Mesenchymal stem cell (in vitro differentiated cells and primary cell): ENCODE results near the gene SP2.

Source experiments
- DNase-seq: peaks from one replicate; pipeline ENCODE4 v3.0.0-alpha.2; 2013
- H2AFZ ChIP-seq: one replicate; pipeline ENCODE4 v1.6.1; 2013; ENCODE audit warnings: low read depth, mild to moderate bottlenecking, control low read depth, inconsistent platforms, low read length, moderate library complexity
- H2AK5ac ChIP-seq: 2 replicates; pipeline ENCODE4 v1.6.1; 2013; ENCODE audit warnings: low read length, moderate library complexity, mild to moderate bottlenecking, inconsistent platforms; ENCODE audit not compliant: severe bottlenecking
- H2BK120ac ChIP-seq: one replicate; pipeline ENCODE4 v1.6.1; 2013; ENCODE audit warnings: low read depth, mild to moderate bottlenecking, inconsistent platforms, low read length, moderate library complexity
- H2BK12ac ChIP-seq, 2 experiments: one replicate each; pipeline ENCODE4 v1.6.1; 2013; ENCODE audit warnings: inconsistent platforms in 2 of 2, low read length in 2 of 2, mild to moderate bottlenecking in 2 of 2, moderate library complexity in 2 of 2, control low read depth in 1 of 2
- H2BK15ac ChIP-seq: one replicate; pipeline ENCODE4 v1.6.1; 2013; ENCODE audit warnings: mild to moderate bottlenecking, low read depth, inconsistent platforms; ENCODE audit not compliant: poor library complexity, severe bottlenecking
- H2BK5ac ChIP-seq: 2 replicates; pipeline ENCODE4 v1.6.1; 2013; ENCODE audit warnings: low read depth, mild to moderate bottlenecking, low read length, control low read depth, inconsistent platforms; ENCODE audit not compliant: poor library complexity, severe bottlenecking
- H3K14ac ChIP-seq, 2 experiments: one replicate each; pipeline ENCODE4 v1.6.1; 2013; ENCODE audit warnings: inconsistent platforms in 2 of 2, low read length in 2 of 2, control low read depth in 1 of 2, mild to moderate bottlenecking in 1 of 2, moderate library complexity in 1 of 2
- H3K18ac ChIP-seq, 2 experiments: one replicate each; pipeline ENCODE4 v1.6.1; 2013; ENCODE audit warnings: inconsistent platforms in 2 of 2, low read length in 2 of 2, control low read depth in 1 of 2, low read depth in 1 of 2, mild to moderate bottlenecking in 1 of 2
- H3K23ac ChIP-seq, 2 experiments: one replicate each; pipeline ENCODE4 v1.6.1; 2013; ENCODE audit warnings: inconsistent platforms in 2 of 2, low read length in 2 of 2, mild to moderate bottlenecking in 2 of 2, moderate library complexity in 2 of 2, control low read depth in 1 of 2
- H3K27ac ChIP-seq: 2 replicates; pipeline ENCODE4 v1.5.1; 2013; ENCODE audit warnings: mild to moderate bottlenecking, moderate library complexity, low read length, control low read depth, inconsistent platforms; ENCODE audit not compliant: poor library complexity, severe bottlenecking
- H3K27me3 ChIP-seq, 2 experiments: 2 replicates each; pipeline versions ENCODE4 v1.6.1 to v1.7.0; 2013; ENCODE audit warnings: low read length in 2 of 2, mild to moderate bottlenecking in 2 of 2, moderate library complexity in 2 of 2, control low read depth in 1 of 2, inconsistent platforms in 1 of 2; ENCODE audit not compliant: control insufficient read depth in 1 of 2, insufficient read depth in 1 of 2
- H3K36me3 ChIP-seq, 2 experiments: 2 replicates each; pipeline versions ENCODE4 v1.6.1 to v1.7.0; 2013; ENCODE audit warnings: low read length in 2 of 2, control low read depth in 1 of 2, inconsistent platforms in 1 of 2, low read depth in 1 of 2, mild to moderate bottlenecking in 1 of 2; ENCODE audit not compliant: insufficient read depth in 2 of 2, control insufficient read depth in 1 of 2
- H3K4ac ChIP-seq, 2 experiments: one replicate each; pipeline ENCODE4 v1.6.1; 2013; ENCODE audit warnings: inconsistent platforms in 2 of 2, low read length in 2 of 2, mild to moderate bottlenecking in 2 of 2, moderate library complexity in 2 of 2, control low read depth in 1 of 2, low read depth in 1 of 2
- H3K4me1 ChIP-seq: 2 replicates; pipeline ENCODE4 v1.6.1; 2013; ENCODE audit warnings: low read depth, low read length, control low read depth; ENCODE audit not compliant: control insufficient read depth, insufficient read depth
- H3K4me2 ChIP-seq: 2 replicates; pipeline ENCODE4 v1.6.1; 2013; ENCODE audit warnings: low read length, mild to moderate bottlenecking, inconsistent platforms; ENCODE audit not compliant: poor library complexity, severe bottlenecking
- H3K4me3 ChIP-seq, 2 experiments: 2 replicates each; pipeline versions ENCODE4 v1.5.1 to v1.7.0; 2013; ENCODE audit warnings: low read length in 2 of 2, mild to moderate bottlenecking in 2 of 2, control low read depth in 1 of 2, low read depth in 1 of 2; ENCODE audit not compliant: insufficient read depth in 1 of 2
- H3K79me1 ChIP-seq: replicated peaks from 2 replicates; pipeline ENCODE4 v1.6.1; 2013; ENCODE audit warnings: mild to moderate bottlenecking, control low read depth, low read length, inconsistent platforms; ENCODE audit not compliant: poor library complexity, severe bottlenecking
- H3K9ac ChIP-seq: 2 replicates; pipeline ENCODE4 v1.7.0; 2013; ENCODE audit warnings: mild to moderate bottlenecking, low read length, moderate library complexity
- H3K9me3 ChIP-seq: 2 replicates; pipeline ENCODE4 v1.7.0; 2013; ENCODE audit warnings: mild to moderate bottlenecking, low read length; ENCODE audit not compliant: control insufficient read depth
- H4K8ac ChIP-seq: one replicate; pipeline ENCODE4 v1.6.1; 2013; ENCODE audit warnings: inconsistent platforms, mild to moderate bottlenecking, low read length, moderate library complexity
- H4K91ac ChIP-seq: one replicate; pipeline ENCODE4 v1.6.1; 2013; ENCODE audit warnings: mild to moderate bottlenecking, low read length, inconsistent platforms
- WGBS: methylation state at CpG from one replicate; pipeline ENCODE4 v1.1.7; 2013; ENCODE audit warnings: mixed read lengths; 5-methylcytosine and 5-hydroxymethylcytosine counted together

The SP2 gene

GRCh38 chr17:47848198-47848513 lies 47.9 kb upstream of the SP2 start:
- no peak overlapping the region for H2AFZ ChIP-seq
- H3K4me3 ChIP-seq = no peak overlapping the region
- no peak overlapping the region for H3K14ac ChIP-seq
- WGBS = 38% methylated on average over 14 of the region's 23 CpGs
- no peak overlapping the region for H4K91ac ChIP-seq
- no peak overlapping the region for H4K8ac ChIP-seq
- no peak overlapping the region for H2BK12ac ChIP-seq
- no peak overlapping the region for H3K27ac ChIP-seq
- H3K4me2 ChIP-seq = no peak overlapping the region
- H3K18ac ChIP-seq = no peak overlapping the region
- peaks cover 75 to 87% of the 10 kb centered on the region in 2 experiments for H3K27me3 ChIP-seq
- no peak overlapping the region for H2BK5ac ChIP-seq
- no peak overlapping the region for H2BK15ac ChIP-seq
- no peaks in the 10 kb centered on the region for H3K79me1 ChIP-seq
- H3K23ac ChIP-seq = no peak overlapping the region
- peaks cover 12% of the 10 kb centered on the region for H3K4me1 ChIP-seq
- H3K9me3 ChIP-seq = no peaks in the 10 kb centered on the region
- no peaks in the 10 kb centered on the region for H3K36me3 ChIP-seq
- no peak overlapping the region for H2AK5ac ChIP-seq
- no peak overlapping the region for H3K4ac ChIP-seq
- no peak overlapping the region for H2BK120ac ChIP-seq
- no peak for DNase-seq
- H3K9ac ChIP-seq = no peak overlapping the region

GRCh38 chr17:47850373-47850691 lies 45.7 kb upstream of the SP2 start:
- no peaks in the 10 kb centered on the region for H3K9me3 ChIP-seq
- no peaks in the 10 kb centered on the region for H3K36me3 ChIP-seq
- no peak overlapping the region for H2BK120ac ChIP-seq
- no peak overlapping the region for H4K8ac ChIP-seq
- no peak overlapping the region for H3K18ac ChIP-seq
- peak overlapping the region; percentile 32 for H3K9ac ChIP-seq
- peaks cover 92 to 95% of the 10 kb centered on the region in 2 experiments for H3K27me3 ChIP-seq
- DNase-seq = no peak
- no peak overlapping the region for H3K23ac ChIP-seq
- H3K4me1 ChIP-seq = peaks cover 12% of the 10 kb centered on the region
- no peak overlapping the region for H2BK15ac ChIP-seq
- no peak overlapping the region for H3K27ac ChIP-seq
- WGBS = 20% methylated on average over 9 of the region's 9 CpGs
- H3K4ac ChIP-seq = no peak overlapping the region
- peak overlapping the region; percentile 78 for H3K4me2 ChIP-seq
- no peak overlapping the region for H2AK5ac ChIP-seq
- H4K91ac ChIP-seq = no peak overlapping the region
- H3K4me3 ChIP-seq = peak overlapping the region in 1 of 2 experiments; percentile 61
- no peak overlapping the region for H2BK5ac ChIP-seq
- no peak overlapping the region for H3K14ac ChIP-seq
- no peak overlapping the region for H2BK12ac ChIP-seq
- no peaks in the 10 kb centered on the region for H3K79me1 ChIP-seq
- H2AFZ ChIP-seq = no peak overlapping the region

GRCh38 chr17:47850692-47851573 lies 45.1 kb upstream of the SP2 start, which contains the start of gene SP6:
TSS of gene SP6 (minus strand) at chr17:47851163. CDS start at chr17:47848429, 2,734 bp downstream.
- Histone ChIP-seq H2BK5ac (no peak within 1 kb of the TSS), H2BK120ac (peak within 1 kb of the TSS; percentile 55), H3K9ac (peak within 1 kb of the TSS; percentile 32), H2AFZ (peak within 1 kb of the TSS; percentile 20), H3K27me3 (peaks cover 93 to 95% of the 10 kb centered on the region in 2 experiments), H3K18ac (no peak within 1 kb of the TSS), H3K27ac (no peak within 1 kb of the TSS), H2BK15ac (no peak within 1 kb of the TSS), H3K36me3 (no peaks in the 10 kb centered on the region), H2AK5ac (no peak within 1 kb of the TSS), H3K23ac (no peak within 1 kb of the TSS), H2BK12ac (peak within 1 kb of the TSS in 1 of 2 experiments; percentile 76), H3K14ac (no peak within 1 kb of the TSS), H4K91ac (no peak within 1 kb of the TSS), H3K79me1 (no peaks in the 10 kb centered on the region), H3K9me3 (no peaks in the 10 kb centered on the region), H3K4me3 (peak within 1 kb of the TSS; percentile 39 to 61), H4K8ac (no peak within 1 kb of the TSS), H3K4me2 (peak within 1 kb of the TSS; percentile 78), H3K4me1 (peaks cover 12% of the 10 kb centered on the region), H3K4ac (no peak within 1 kb of the TSS)
- WGBS = 2% methylated on average over 44 of the region's 71 CpGs
- DNase-seq = peak; percentile 60

GRCh38 chr17:47851764-47852112 lies 44.3 kb upstream of the SP2 start:
- no peaks in the 10 kb centered on the region for H3K9me3 ChIP-seq
- no peak overlapping the region for H3K18ac ChIP-seq
- no peak overlapping the region for H2AFZ ChIP-seq
- no peaks in the 10 kb centered on the region for H3K36me3 ChIP-seq
- peaks cover 93 to 95% of the 10 kb centered on the region in 2 experiments for H3K27me3 ChIP-seq
- no peak overlapping the region for H3K4ac ChIP-seq
- no peak overlapping the region for H2BK120ac ChIP-seq
- no peak overlapping the region for H2BK12ac ChIP-seq
- no peak overlapping the region for H3K4me3 ChIP-seq
- no peak for DNase-seq
- no peak overlapping the region for H2AK5ac ChIP-seq
- H3K4me2 ChIP-seq = no peak overlapping the region
- H4K8ac ChIP-seq = no peak overlapping the region
- no peak overlapping the region for H3K9ac ChIP-seq
- no peaks in the 10 kb centered on the region for H3K79me1 ChIP-seq
- H3K14ac ChIP-seq = no peak overlapping the region
- 30% methylated on average over 11 of the region's 11 CpGs for WGBS
- no peak overlapping the region for H2BK15ac ChIP-seq
- H3K4me1 ChIP-seq = peaks cover 12% of the 10 kb centered on the region
- no peak overlapping the region for H3K23ac ChIP-seq
- no peak overlapping the region for H3K27ac ChIP-seq
- no peak overlapping the region for H4K91ac ChIP-seq
- H2BK5ac ChIP-seq = no peak overlapping the region
